PFSK-1 (cell line): ENCODE measurements around the gene RNASE7.

ENCODE experiments used
- FOXP2 ChIP-seq: optimal IDR thresholded peaks from 2 replicates; pipeline ENCODE3; 2011; ENCODE audit warnings: borderline replicate concordance, control low read depth, inconsistent platforms; ENCODE audit not compliant: insufficient read depth; ENCODE audit errors: extremely low read length, extremely low read depth
- POLR2AphosphoS5 ChIP-seq: IDR thresholded peaks from 2 replicates; pipeline ENCODE4 v1.6.1; 2012; ENCODE audit warnings: low read depth, mild to moderate bottlenecking, control low read depth, low read length, moderate library complexity
- SIN3A ChIP-seq: IDR thresholded peaks from 2 replicates; pipeline ENCODE4 v1.6.1; 2012; ENCODE audit warnings: mild to moderate bottlenecking, low read length, moderate library complexity, borderline replicate concordance; ENCODE audit not compliant: insufficient read depth
- TAF1 ChIP-seq: IDR thresholded peaks from 2 replicates; pipeline ENCODE4 v1.6.1; 2012; ENCODE audit warnings: low read length, control low read depth, borderline replicate concordance; ENCODE audit not compliant: insufficient read depth
- TF ChIP-seq, protein P1 (sequence below), 2 experiments: IDR thresholded peaks; 2 replicates each; pipeline versions ENCODE4 v1.6.1 to v1.8.0; 2011 to 2012; ENCODE audit warnings: low read depth in 2 of 2, low read length in 2 of 2, control low read depth in 1 of 2, inconsistent platforms in 1 of 2, mild to moderate bottlenecking in 1 of 2, moderate library complexity in 1 of 2; ENCODE audit not compliant: insufficient read depth in 1 of 2

Gene RNASE7

DNA sequence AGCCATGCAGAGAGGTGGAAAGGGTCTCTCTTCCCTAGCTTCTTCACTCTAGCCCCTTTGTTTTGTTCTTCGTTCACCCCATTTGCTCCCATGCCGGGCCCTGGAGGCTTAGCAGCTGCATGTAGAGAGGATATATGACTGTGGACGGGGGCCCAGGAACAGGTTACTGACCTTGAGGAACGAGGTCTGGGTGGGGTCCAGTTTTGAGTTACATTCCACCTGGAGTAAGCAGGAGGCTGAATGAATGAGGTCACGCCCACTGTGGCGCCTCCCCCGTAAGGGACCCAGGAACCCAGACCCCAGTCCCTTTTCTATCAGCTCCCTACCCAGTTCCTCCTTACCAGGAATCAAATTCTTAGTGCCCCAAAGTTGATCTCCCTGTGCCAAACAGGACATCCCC is 23.9 kb upstream of the RNASE7 start:
- TF ChIP-seq FOXP2 (no peak), SIN3A (no peak), POLR2AphosphoS5 (no peak), TAF1 (no peak)
- TF ChIP-seq, protein P1, sequence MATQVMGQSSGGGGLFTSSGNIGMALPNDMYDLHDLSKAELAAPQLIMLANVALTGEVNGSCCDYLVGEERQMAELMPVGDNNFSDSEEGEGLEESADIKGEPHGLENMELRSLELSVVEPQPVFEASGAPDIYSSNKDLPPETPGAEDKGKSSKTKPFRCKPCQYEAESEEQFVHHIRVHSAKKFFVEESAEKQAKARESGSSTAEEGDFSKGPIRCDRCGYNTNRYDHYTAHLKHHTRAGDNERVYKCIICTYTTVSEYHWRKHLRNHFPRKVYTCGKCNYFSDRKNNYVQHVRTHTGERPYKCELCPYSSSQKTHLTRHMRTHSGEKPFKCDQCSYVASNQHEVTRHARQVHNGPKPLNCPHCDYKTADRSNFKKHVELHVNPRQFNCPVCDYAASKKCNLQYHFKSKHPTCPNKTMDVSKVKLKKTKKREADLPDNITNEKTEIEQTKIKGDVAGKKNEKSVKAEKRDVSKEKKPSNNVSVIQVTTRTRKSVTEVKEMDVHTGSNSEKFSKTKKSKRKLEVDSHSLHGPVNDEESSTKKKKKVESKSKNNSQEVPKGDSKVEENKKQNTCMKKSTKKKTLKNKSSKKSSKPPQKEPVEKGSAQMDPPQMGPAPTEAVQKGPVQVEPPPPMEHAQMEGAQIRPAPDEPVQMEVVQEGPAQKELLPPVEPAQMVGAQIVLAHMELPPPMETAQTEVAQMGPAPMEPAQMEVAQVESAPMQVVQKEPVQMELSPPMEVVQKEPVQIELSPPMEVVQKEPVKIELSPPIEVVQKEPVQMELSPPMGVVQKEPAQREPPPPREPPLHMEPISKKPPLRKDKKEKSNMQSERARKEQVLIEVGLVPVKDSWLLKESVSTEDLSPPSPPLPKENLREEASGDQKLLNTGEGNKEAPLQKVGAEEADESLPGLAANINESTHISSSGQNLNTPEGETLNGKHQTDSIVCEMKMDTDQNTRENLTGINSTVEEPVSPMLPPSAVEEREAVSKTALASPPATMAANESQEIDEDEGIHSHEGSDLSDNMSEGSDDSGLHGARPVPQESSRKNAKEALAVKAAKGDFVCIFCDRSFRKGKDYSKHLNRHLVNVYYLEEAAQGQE (IDR thresholded peaks at IDR 0.05; ENCODE audit: insufficient read depth in 1 of 2, low read depth in 2 of 2, low read length in 2 of 2) = no peak

DNA sequence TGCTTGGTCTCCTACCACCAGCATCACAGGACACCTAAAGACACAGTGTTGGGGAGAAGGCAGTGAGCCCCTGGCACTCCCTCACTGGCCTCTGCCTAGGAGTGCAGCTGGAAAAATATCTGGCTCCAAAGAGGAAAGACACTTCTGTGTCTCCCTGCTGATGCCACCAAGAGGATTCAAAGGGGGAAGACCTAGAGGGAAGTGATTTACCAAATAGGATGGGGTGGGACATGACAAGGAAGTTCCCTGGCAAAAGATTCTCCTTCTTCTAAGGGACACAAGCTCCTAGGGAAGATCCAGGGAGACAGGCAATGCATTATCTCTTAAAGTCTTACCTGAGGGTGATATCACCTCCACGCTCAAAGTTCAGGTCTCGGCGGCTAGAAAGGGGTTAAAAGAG is 23.4 kb upstream of the RNASE7 start:
- TF ChIP-seq, protein P1 (IDR thresholded peaks at IDR 0.05; ENCODE audit: insufficient read depth in 1 of 2, low read depth in 2 of 2, low read length in 2 of 2) = no peak
- no peak for TF ChIP-seq FOXP2
- TF ChIP-seq SIN3A = no peak
- TF ChIP-seq POLR2AphosphoS5 = no peak
- TF ChIP-seq TAF1 = no peak

DNA sequence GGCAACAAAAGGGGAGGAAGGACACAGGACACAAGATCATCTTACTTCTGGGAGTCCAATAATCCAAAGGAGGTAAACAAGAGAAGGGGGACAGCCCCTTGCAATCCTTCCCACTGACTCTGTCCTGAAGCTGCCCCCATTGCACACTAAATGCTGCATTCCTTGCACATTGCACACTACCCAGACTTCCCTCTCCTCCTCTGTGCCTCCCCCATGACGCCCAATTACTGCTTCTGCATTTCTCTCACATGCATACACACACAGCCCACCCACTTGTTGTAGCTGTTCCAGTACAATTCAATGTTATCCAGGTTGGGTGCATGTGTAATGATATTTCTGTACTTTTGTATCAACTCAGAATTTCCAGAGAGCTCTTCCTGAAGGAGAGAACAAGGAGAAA is 22.8 kb upstream of the RNASE7 start:
- TF ChIP-seq POLR2AphosphoS5 (no peak), SIN3A (no peak), TAF1 (no peak), FOXP2 (no peak)
- TF ChIP-seq, protein P1 (IDR thresholded peaks at IDR 0.05; ENCODE audit: insufficient read depth in 1 of 2, low read depth in 2 of 2, low read length in 2 of 2) = no peak

DNA sequence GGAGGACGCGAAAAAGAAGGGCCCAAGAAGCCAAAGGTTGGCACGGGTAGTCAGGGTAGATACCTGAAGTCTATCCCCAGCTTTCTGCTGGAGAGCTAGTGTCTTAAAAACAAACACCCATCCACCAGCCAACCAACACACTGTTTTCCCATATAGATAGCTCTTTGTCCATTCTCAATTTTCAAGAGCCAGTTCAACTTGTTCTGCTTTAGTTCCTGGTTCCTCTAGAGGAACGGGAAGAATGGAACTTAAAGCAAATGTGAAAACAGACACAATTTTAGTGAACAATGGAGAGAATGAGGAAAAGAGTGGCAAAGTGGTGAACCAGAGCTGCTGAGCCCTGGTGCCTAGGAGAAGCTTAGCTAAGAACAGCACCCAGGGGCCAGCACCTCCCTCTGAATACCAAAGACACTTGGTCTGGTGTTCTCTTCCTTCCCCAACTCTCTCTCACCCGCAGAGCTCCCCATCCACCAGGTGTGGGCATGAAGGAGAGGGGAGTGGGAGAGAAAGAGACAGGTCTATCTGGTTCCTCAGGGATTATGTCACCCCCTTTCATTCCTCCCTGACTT is 21.1 kb upstream of the RNASE7 start:
- TF ChIP-seq, protein P1 (IDR thresholded peaks at IDR 0.05; ENCODE audit: insufficient read depth in 1 of 2, low read depth in 2 of 2, low read length in 2 of 2) = no peak
- no peak for TF ChIP-seq TAF1
- no peak for TF ChIP-seq POLR2AphosphoS5
- TF ChIP-seq FOXP2 = no peak
- no peak for TF ChIP-seq SIN3A

DNA sequence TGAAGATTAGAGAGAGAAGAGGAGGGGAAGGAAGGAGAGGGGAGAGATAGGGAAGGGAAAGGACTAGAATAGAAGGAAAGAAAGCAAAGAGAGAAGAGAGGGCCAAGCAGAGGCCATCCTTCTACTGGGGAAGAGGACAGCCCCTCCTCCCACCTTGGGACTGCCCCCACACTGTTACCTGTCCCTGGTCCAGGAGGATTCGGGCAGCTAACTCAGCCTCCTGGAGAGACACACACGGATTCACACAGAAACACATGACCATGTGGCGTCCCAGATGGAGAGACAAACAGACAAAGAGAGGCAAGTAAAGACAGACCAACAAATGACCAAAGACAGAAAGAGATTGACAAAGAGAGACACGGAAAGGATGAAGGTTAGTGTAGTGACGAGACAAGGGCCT is 19.5 kb upstream of the RNASE7 start:
- no peak for TF ChIP-seq TAF1
- TF ChIP-seq SIN3A = no peak
- TF ChIP-seq, protein P1 (IDR thresholded peaks at IDR 0.05; ENCODE audit: insufficient read depth in 1 of 2, low read depth in 2 of 2, low read length in 2 of 2) = no peak
- TF ChIP-seq FOXP2 = no peak
- TF ChIP-seq POLR2AphosphoS5 = no peak
